H1 (cell line): ENCODE measurements around the gene DNAJC6. TPM values are rescaled to one million over a fixed set of nuclear protein-coding genes. Genes with fewer than 3 reads are reported as not detected.

Experiments
- CTCF ChIA-PET: fragments of 300-600 bp; sonication (Branson Sonifier 250); formaldehyde crosslinking; loops from one replicate; lab custom pipeline; 2021; ENCODE audit not compliant: partially characterized antibody; lab: Charles Lee
- POLR2A ChIA-PET: fragments of 300-600 bp; sonication (Branson Sonifier 250); formaldehyde crosslinking; loops from one replicate; lab custom pipeline; 2021; ENCODE audit warnings: inconsistent platforms; ENCODE audit not compliant: partially characterized antibody; lab: Charles Lee
- DNase-seq, 2 experiments: peaks; one replicate each; pipeline versions ENCODE4 v3.0.0 to v3.0.0-alpha.2; 2010 to 2022; ENCODE audit warnings: low spot score in 2 of 2, low read depth in 1 of 2, mixed read lengths in 1 of 2
- FAIRE-seq: peaks from 2 replicates; lab custom pipeline; 2011; peaks lifted over from hg19 to GRCh38; lab: Jason Lieb, UNC
- H2AFZ ChIP-seq: 2 replicates; pipeline ENCODE4 v1.8.1; 2012; ENCODE audit warnings: low read length, inconsistent platforms
- H2AK5ac ChIP-seq: 2 replicates; pipeline ENCODE4 v1.6.1; 2013; ENCODE audit warnings: low read depth, low read length
- H2BK120ac ChIP-seq: replicated peaks from 2 replicates; pipeline ENCODE3; 2013; ENCODE audit warnings: low read depth, low read length, inconsistent platforms
- H2BK12ac ChIP-seq: 2 replicates; pipeline ENCODE4 v1.6.1; 2013; ENCODE audit warnings: low read depth, low read length
- H2BK15ac ChIP-seq: 2 replicates; pipeline ENCODE4 v1.6.1; 2013; ENCODE audit warnings: low read length
- H2BK20ac ChIP-seq: 2 replicates; pipeline ENCODE4 v1.6.1; 2013; ENCODE audit warnings: low read length
- H2BK5ac ChIP-seq: 2 replicates; pipeline ENCODE4 v1.6.1; 2013; ENCODE audit warnings: low read depth, low read length
- H3K14ac ChIP-seq: 2 replicates; pipeline ENCODE4 v1.6.1; 2013; ENCODE audit warnings: inconsistent platforms; ENCODE audit not compliant: insufficient read length
- H3K18ac ChIP-seq: 2 replicates; pipeline ENCODE4 v1.6.1; 2013; ENCODE audit warnings: low read length; ENCODE audit errors: extremely low read depth
- H3K23ac ChIP-seq: 2 replicates; pipeline ENCODE4 v1.6.1; 2013; ENCODE audit warnings: inconsistent platforms; ENCODE audit not compliant: insufficient read length
- H3K23me2 ChIP-seq: 2 replicates; pipeline ENCODE4 v1.6.1; 2013; ENCODE audit warnings: low read depth, low read length
- H3K27ac ChIP-seq: 2 replicates; pipeline ENCODE4 v1.6.1; 2011; ENCODE audit warnings: low read depth, low read length, inconsistent platforms
- H3K27me3 ChIP-seq, 4 experiments: replicated peaks in 1 of 4; 1 replicate in 1 of 4; 2 replicates in 3 of 4; pipeline versions ENCODE4 v1.6.1 to v1.8.1; 2011 to 2013; ENCODE audit warnings: low read length in 3 of 4, mild to moderate bottlenecking in 3 of 4, inconsistent platforms in 2 of 4, mixed read lengths in 2 of 4, moderate library complexity in 1 of 4; ENCODE audit not compliant: control insufficient read depth in 3 of 4, insufficient read depth in 3 of 4; ENCODE audit errors: extremely low read depth in 1 of 4
- H3K36me3 ChIP-seq, 4 experiments: 2 replicates each; pipeline versions ENCODE4 v1.6.1 to v1.8.1; 2011 to 2013; ENCODE audit warnings: mild to moderate bottlenecking in 4 of 4, low read length in 3 of 4, moderate library complexity in 2 of 4, control low read depth in 1 of 4, inconsistent platforms in 1 of 4; ENCODE audit not compliant: insufficient read depth in 4 of 4, control insufficient read depth in 2 of 4
- H3K4ac ChIP-seq: replicated peaks from 2 replicates; pipeline ENCODE3; 2013; ENCODE audit warnings: low read length, low read depth, mixed read lengths, inconsistent platforms; ENCODE audit not compliant: insufficient read length
- H3K4me1 ChIP-seq, 4 experiments: replicated peaks in 1 of 4; 1 replicate in 1 of 4; 2 replicates in 3 of 4; pipeline versions ENCODE4 v1.6.1 to v1.8.1; 2011 to 2013; ENCODE audit warnings: low read length in 3 of 4, inconsistent platforms in 2 of 4, mixed read lengths in 1 of 4; ENCODE audit not compliant: insufficient read depth in 4 of 4, control insufficient read depth in 3 of 4
- H3K4me2 ChIP-seq, 2 experiments: 2 replicates each; pipeline versions ENCODE4 v1.6.1 to v1.8.1; 2011 to 2013; ENCODE audit warnings: low read depth in 2 of 2, low read length in 2 of 2, control low read depth in 1 of 2, inconsistent platforms in 1 of 2, mild to moderate bottlenecking in 1 of 2; ENCODE audit not compliant: insufficient read depth in 1 of 2
- H3K4me3 ChIP-seq, 4 experiments: fragments of 200-600, 300-600 bp in 1 of 4; sonication (generic), shearing (Covaris generic), sonication (Bioruptor Twin) in 1 of 4; 2 replicates each; pipeline versions ENCODE4 v1.5.1 to v1.8.1; 2011 to 2016; ENCODE audit warnings: low read length in 4 of 4, low read depth in 3 of 4, control low read depth in 2 of 4, inconsistent platforms in 2 of 4, mild to moderate bottlenecking in 2 of 4, mixed read lengths in 1 of 4, moderate library complexity in 1 of 4; ENCODE audit not compliant: insufficient read depth in 2 of 4; ENCODE audit errors: extremely low read depth in 1 of 4
- H3K56ac ChIP-seq: replicated peaks from 2 replicates; pipeline ENCODE3; 2013; ENCODE audit warnings: low read depth, mild to moderate bottlenecking, mixed read lengths, low read length, inconsistent platforms; ENCODE audit not compliant: insufficient read length
- H3K79me1 ChIP-seq: 2 replicates; pipeline ENCODE4 v1.6.1; 2013; ENCODE audit warnings: low read depth, low read length, control low read depth
- H3K79me2 ChIP-seq, 2 experiments: 2 replicates each; pipeline versions ENCODE4 v1.6.1 to v1.8.1; 2012 to 2013; ENCODE audit warnings: low read length in 2 of 2, mild to moderate bottlenecking in 2 of 2, inconsistent platforms in 1 of 2; ENCODE audit not compliant: insufficient read depth in 2 of 2, control insufficient read depth in 1 of 2
- H3K9ac ChIP-seq, 4 experiments: replicated peaks in 1 of 4; 1 replicate in 1 of 4; 2 replicates in 3 of 4; pipeline versions ENCODE4 v1.6.1 to v1.8.1; 2011 to 2013; ENCODE audit warnings: low read depth in 3 of 4, low read length in 3 of 4, control low read depth in 2 of 4, mild to moderate bottlenecking in 2 of 4, moderate library complexity in 2 of 4, inconsistent platforms in 1 of 4; ENCODE audit errors: extremely low read depth in 1 of 4
- H3K9me3 ChIP-seq, 2 experiments: 2 replicates each; pipeline versions ENCODE4 v1.6.1 to v1.8.1; 2012 to 2013; ENCODE audit warnings: mild to moderate bottlenecking in 2 of 2, moderate library complexity in 2 of 2, control low read depth in 1 of 2, inconsistent platforms in 1 of 2, low read depth in 1 of 2, low read length in 1 of 2, mixed read lengths in 1 of 2; ENCODE audit not compliant: insufficient read depth in 2 of 2
- H4K20me1 ChIP-seq, 2 experiments: replicated peaks in 1 of 2; 2 replicates each; pipeline versions ENCODE3 to v1.8.1; 2011 to 2013; ENCODE audit warnings: inconsistent platforms in 2 of 2, low read length in 2 of 2, mild to moderate bottlenecking in 1 of 2; ENCODE audit not compliant: insufficient read depth in 2 of 2, control insufficient read depth in 1 of 2
- H4K5ac ChIP-seq: 2 replicates; pipeline ENCODE4 v1.6.1; 2013; ENCODE audit warnings: low read length, low read depth, mixed read lengths, inconsistent platforms; ENCODE audit not compliant: insufficient read length
- H4K8ac ChIP-seq: 2 replicates; pipeline ENCODE4 v1.8.0; 2013; ENCODE audit warnings: mild to moderate bottlenecking, moderate library complexity, low read length, inconsistent platforms; ENCODE audit not compliant: insufficient read depth; ENCODE audit errors: extremely low read depth
- H4K91ac ChIP-seq: replicated peaks from 2 replicates; pipeline ENCODE3; 2013; ENCODE audit warnings: low read length, mixed read lengths, inconsistent platforms; ENCODE audit not compliant: insufficient read length
- BACH1 ChIP-seq: IDR thresholded peaks from 2 replicates; pipeline ENCODE4 v1.6.1; 2012; ENCODE audit warnings: low read length, improper control_type of control experiment
- CEBPB ChIP-seq: IDR thresholded peaks from 2 replicates; pipeline ENCODE4 v1.6.1; 2012; ENCODE audit warnings: low read depth, low read length
- CHD1 ChIP-seq: IDR thresholded peaks from 2 replicates; pipeline ENCODE4 v1.6.1; 2012; ENCODE audit warnings: low read depth, low read length, improper control_type of control experiment
- CREB1 ChIP-seq: IDR thresholded peaks from 2 replicates; pipeline ENCODE4 v1.6.1; 2012; ENCODE audit warnings: inconsistent platforms
- EGR1 ChIP-seq: IDR thresholded peaks from 2 replicates; pipeline ENCODE4 v1.6.1; 2011; ENCODE audit warnings: low read depth, low read length, borderline replicate concordance
- EZH2 ChIP-seq: fragments of 200-600 bp; sonication (generic); IDR thresholded peaks from 2 replicates; pipeline ENCODE4 v1.7.1; 2012; ENCODE audit warnings: low read depth, mild to moderate bottlenecking, moderate library complexity, low read length, inconsistent platforms; ENCODE audit not compliant: severe bottlenecking
- JUN ChIP-seq: IDR thresholded peaks from 2 replicates; pipeline ENCODE4 v1.6.1; 2011; ENCODE audit warnings: low read depth, mild to moderate bottlenecking, improper control_type of control experiment, low read length
- KDM1A ChIP-seq: fragments of 200-600, 300-600 bp; sonication (generic); IDR thresholded peaks from 2 replicates; pipeline ENCODE4 v1.7.1; 2016; ENCODE audit warnings: mild to moderate bottlenecking, low read length, borderline replicate concordance
- PHF8 ChIP-seq: fragments of 200-600 bp; sonication (generic); conservative IDR thresholded peaks from 2 replicates; pipeline ENCODE4 v1.7.1; 2012; ENCODE audit warnings: low read depth, mild to moderate bottlenecking, inconsistent platforms, low read length, moderate library complexity
- POLR2A ChIP-seq, 2 experiments: IDR thresholded peaks; 1 replicate in 1 of 2; 2 replicates in 1 of 2; pipeline ENCODE4 v1.6.1; 2011; ENCODE audit warnings: low read depth in 2 of 2, low read length in 2 of 2, mild to moderate bottlenecking in 2 of 2; ENCODE audit errors: control extremely low read depth in 1 of 2
- POU5F1 ChIP-seq: IDR thresholded peaks from 2 replicates; pipeline ENCODE4 v1.6.1; 2011; ENCODE audit warnings: low read depth, mild to moderate bottlenecking, low read length, moderate library complexity
- SIRT6 ChIP-seq: IDR thresholded peaks from one replicate; pipeline ENCODE4 v1.7.1; 2012; ENCODE audit warnings: low read length, inconsistent platforms
- SIX5 ChIP-seq: IDR thresholded peaks from 2 replicates; pipeline ENCODE4 v1.6.1; 2011; ENCODE audit warnings: mild to moderate bottlenecking, low read depth, low read length
- SP1 ChIP-seq: IDR thresholded peaks from 2 replicates; pipeline ENCODE4 v1.6.1; 2011; ENCODE audit warnings: low read depth, low read length
- SRF ChIP-seq: IDR thresholded peaks from 2 replicates; pipeline ENCODE4 v1.6.1; 2011; ENCODE audit warnings: mild to moderate bottlenecking, low read depth, low read length, moderate library complexity
- TBP ChIP-seq: IDR thresholded peaks from 2 replicates; pipeline ENCODE4 v1.6.1; 2011; ENCODE audit warnings: low read depth, low read length, improper control_type of control experiment
- YY1 ChIP-seq: IDR thresholded peaks from 2 replicates; pipeline ENCODE4 v1.6.1; 2011; ENCODE audit warnings: low read depth, mild to moderate bottlenecking, low read length
- WGBS, 2 experiments: shearing (Covaris generic) in 1 of 2; methylation state at CpG; one replicate each; pipeline versions ENCODE4 v1.1.6 to v1.1.7; 2013 to 2015; ENCODE audit warnings: low lambda C conversion rate in 2 of 2, mixed read lengths in 2 of 2, inconsistent platforms in 1 of 2, low coverage in 1 of 2, missing lambda C conversion rate in 1 of 2; ENCODE audit not compliant: insufficient replicate concordance in 2 of 2, insufficient coverage in 1 of 2, insufficient read length in 1 of 2; ENCODE audit errors: extremely low coverage in 1 of 2, missing lambda C conversion rate in 1 of 2; 5-methylcytosine and 5-hydroxymethylcytosine counted together
- polyA plus RNA-seq, 7 experiments: library from polyadenylated mRNA; depleted of rRNA in 3 of 7; stranded (reverse) in 5 of 7; unstranded in 2 of 7; fragments of >200 nt in 5 of 7; fragments of 200-250 nt in 2 of 7; gene quantifications; 1 replicate in 5 of 7; 2 replicates in 1 of 7; 4 replicates in 1 of 7; pipeline versions ENCODE4 v1.2.1 to v1.2.3, GENCODE V29; 2011 to 2013; ENCODE audit warnings: missing spikeins in 2 of 7, mixed read lengths in 2 of 7
- total RNA-seq: library from RNA; stranded (reverse); fragmentation: NEBNext Ultra II Directional; extraction: Animal tissue kit (Norgen Biotek cat#: 25700); gene quantifications from 2 replicates; pipeline ENCODE4 v1.2.1, GENCODE V29; 2021

The DNAJC6 gene
- total and polyA plus RNA-seq, 2 of the 8 experiments (the other 6 are each of a cell fraction or from before 2014, with no cell fraction given): 1.6 to 3.0 TPM

DNA sequence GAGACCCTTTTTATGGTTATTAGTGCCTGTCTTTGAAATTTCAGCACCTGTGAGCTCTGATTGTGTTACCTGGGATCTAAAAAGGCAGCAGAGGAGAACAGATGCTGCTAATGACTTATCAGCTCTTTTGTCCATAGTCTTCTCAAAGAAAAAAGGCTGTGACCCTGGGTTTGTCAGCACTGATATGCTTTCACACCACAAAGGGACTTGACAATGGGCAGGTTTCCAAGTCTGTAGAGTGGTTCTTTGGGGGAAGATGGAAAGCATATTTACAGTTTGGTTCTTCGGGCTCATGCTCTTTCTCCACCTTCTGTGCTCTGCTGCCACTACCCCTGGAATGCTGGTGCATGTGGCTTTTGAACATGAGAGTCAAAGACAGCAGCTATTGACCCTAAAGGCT, 32.0 kb downstream of the DNAJC6 start:
- no peak for DNase-seq
- H3K4me1 ChIP-seq: peaks cover 0 to 6% (median 0%) of the 10 kb centered on the region in 4 experiments; a peak in 1 of 7 replicates
- H3K79me1 ChIP-seq: no peaks in the 10 kb centered on the region
- no peak for TF ChIP-seq EZH2
- TF ChIP-seq TBP: no peak
- no peak for TF ChIP-seq SP1
- no peak for TF ChIP-seq SIX5
- TF ChIP-seq POLR2A (IDR thresholded peaks at IDR 0.05; ENCODE audit: control extremely low read depth in 1 of 2, low read depth in 2 of 2, low read length in 2 of 2): no peak
- TF ChIP-seq SIRT6: no peak
- no peak for TF ChIP-seq BACH1
- no peak for TF ChIP-seq PHF8
- TF ChIP-seq KDM1A: no peak
- no peak for TF ChIP-seq JUN
- no peak for TF ChIP-seq CEBPB
- no peak for TF ChIP-seq EGR1
- TF ChIP-seq SRF: no peak
- no peak for TF ChIP-seq YY1
- TF ChIP-seq CREB1: no peak
- no peak for TF ChIP-seq CHD1
- no peak for TF ChIP-seq POU5F1
- H3K27me3 ChIP-seq: no peaks in the 10 kb centered on the region
- no peak overlapping the region for H3K27ac ChIP-seq
- no peak overlapping the region for H4K91ac ChIP-seq
- no peak overlapping the region for H3K14ac ChIP-seq
- no peak overlapping the region for H4K5ac ChIP-seq
- ChIA-PET CTCF (interaction anchor here (0.6 to 1.4 kb wide), 2 partner anchors 10 to 60 kb away, joined by 3 to 4 read pairs; no protein-coding TSS in a partner anchor), POLR2A (no interaction called here)
- no peak overlapping the region for H2BK5ac ChIP-seq
- no peaks in the 10 kb centered on the region for H3K36me3 ChIP-seq
- H3K4me3 ChIP-seq: no peak overlapping the region
- H3K23me2 ChIP-seq: no peaks in the 10 kb centered on the region
- no peak overlapping the region for H2BK15ac ChIP-seq
- H4K8ac ChIP-seq: no peak overlapping the region
- H2BK12ac ChIP-seq: no peak overlapping the region
- no peak overlapping the region for H2AFZ ChIP-seq
- no peaks in the 10 kb centered on the region for H3K79me2 ChIP-seq
- no peak overlapping the region for H3K9ac ChIP-seq
- no peak for FAIRE-seq
- no peak overlapping the region for H2AK5ac ChIP-seq
- no peak overlapping the region for H3K18ac ChIP-seq
- 89% methylated on average over 1 of the region's 1 CpG; no CpG with 5 or more reads in 1 of the 2 experiments for WGBS, 2 experiments
- H4K20me1 ChIP-seq: no peaks in the 10 kb centered on the region
- no peak overlapping the region for H2BK20ac ChIP-seq
- H3K23ac ChIP-seq: no peak overlapping the region
- H3K56ac ChIP-seq: no peak overlapping the region
- no peak overlapping the region for H3K4me2 ChIP-seq
- no peak overlapping the region for H3K4ac ChIP-seq
- H3K9me3 ChIP-seq: no peaks in the 10 kb centered on the region; a peak in 1 of 4 replicates
- H2BK120ac ChIP-seq: no peak overlapping the region
